Measurements from ENCODE around the gene LAD1.

DNA sequence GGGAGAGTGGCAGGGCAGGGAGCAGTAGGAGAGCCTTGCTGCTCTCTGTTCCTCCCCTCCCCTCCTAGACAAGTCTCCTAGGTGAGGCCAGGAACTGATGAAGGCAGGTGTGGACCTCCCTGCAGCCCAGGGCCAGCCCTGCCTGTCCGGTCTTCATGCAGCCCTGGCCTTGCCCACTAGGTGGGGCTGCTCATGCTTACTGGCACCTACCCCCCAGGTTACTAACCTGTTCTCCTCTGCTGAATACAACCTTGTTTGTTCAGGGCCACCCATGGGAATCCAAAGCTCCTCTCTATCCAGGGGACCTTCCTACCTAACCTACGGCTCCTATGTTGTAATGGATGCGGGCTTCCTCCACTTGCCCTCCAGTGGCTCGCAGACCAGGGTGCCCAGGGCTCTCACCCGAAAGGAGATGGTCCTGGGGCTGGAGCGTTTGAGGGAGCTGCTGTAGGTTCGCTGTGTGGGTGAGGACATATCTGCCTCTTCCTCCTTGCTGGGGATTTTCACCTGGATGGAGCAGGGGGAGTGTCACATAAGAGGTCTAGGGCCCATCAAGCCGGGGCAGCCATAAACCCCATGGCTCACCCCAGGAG lies 13.7 kb downstream of the LAD1 start:
- TF ChIP-seq, protein P1, sequence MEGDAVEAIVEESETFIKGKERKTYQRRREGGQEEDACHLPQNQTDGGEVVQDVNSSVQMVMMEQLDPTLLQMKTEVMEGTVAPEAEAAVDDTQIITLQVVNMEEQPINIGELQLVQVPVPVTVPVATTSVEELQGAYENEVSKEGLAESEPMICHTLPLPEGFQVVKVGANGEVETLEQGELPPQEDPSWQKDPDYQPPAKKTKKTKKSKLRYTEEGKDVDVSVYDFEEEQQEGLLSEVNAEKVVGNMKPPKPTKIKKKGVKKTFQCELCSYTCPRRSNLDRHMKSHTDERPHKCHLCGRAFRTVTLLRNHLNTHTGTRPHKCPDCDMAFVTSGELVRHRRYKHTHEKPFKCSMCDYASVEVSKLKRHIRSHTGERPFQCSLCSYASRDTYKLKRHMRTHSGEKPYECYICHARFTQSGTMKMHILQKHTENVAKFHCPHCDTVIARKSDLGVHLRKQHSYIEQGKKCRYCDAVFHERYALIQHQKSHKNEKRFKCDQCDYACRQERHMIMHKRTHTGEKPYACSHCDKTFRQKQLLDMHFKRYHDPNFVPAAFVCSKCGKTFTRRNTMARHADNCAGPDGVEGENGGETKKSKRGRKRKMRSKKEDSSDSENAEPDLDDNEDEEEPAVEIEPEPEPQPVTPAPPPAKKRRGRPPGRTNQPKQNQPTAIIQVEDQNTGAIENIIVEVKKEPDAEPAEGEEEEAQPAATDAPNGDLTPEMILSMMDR (conservative IDR thresholded peaks at IDR 0.05; ENCODE audit: low read depth, low read length) = peak; percentile 66
- TF ChIP-seq RFX5 (IDR thresholded peaks at IDR 0.05; ENCODE audit: low read depth, low read length) = no peak
- TF ChIP-seq POLR2A (IDR thresholded peaks at IDR 0.05; ENCODE audit: low read depth, low read length) = no peak
- TF ChIP-seq SMC3 (IDR thresholded peaks at IDR 0.05; ENCODE audit: low read depth, low read length) = peak; percentile 22; the same call in 1 of the 2 replicates
